Esophagus squamous epithelium (tissue), 5 donors: Measurements from ENCODE around the gene SLC25A11. TPM values are rescaled to one million over a fixed set of nuclear protein-coding genes. Genes with fewer than 3 reads are reported as not detected.
"Not testable (repeated sequence)": the region's sequence is repeated elsewhere in the genome, so short reads cannot be mapped to it uniquely, and the experiment has no call there.

Experiments
- DNase-seq: peaks from one replicate; lab custom pipeline; 2025; lab: John Stamatoyannopoulos, UW
- H3K27ac ChIP-seq, 4 donors: fragments of 200-600 bp; sonication (generic); one replicate each; pipeline ENCODE4 v1.5.1; 2016 to 2019; ENCODE audit warnings: mild to moderate bottlenecking in 1 of 4
- H3K27me3 ChIP-seq, 4 donors: fragments of 200-600 bp; sonication (generic); 1 replicate in 3 of 4; 2 replicates in 1 of 4; pipeline versions ENCODE4 v1.5.1 to v1.6.0; 2017 to 2021; ENCODE audit warnings: antibody characterized with exemption in 1 of 4
- H3K36me3 ChIP-seq, 3 donors: fragments of 200-600 bp; sonication (generic); one replicate each; pipeline ENCODE4 v1.5.1; 2016 to 2019
- H3K4me1 ChIP-seq, 3 donors: fragments of 200-600 bp; sonication (generic); one replicate each; pipeline ENCODE4 v1.5.1; 2017 to 2019
- H3K4me3 ChIP-seq, 4 donors: fragments of 200-600 bp; sonication (generic); 1 replicate in 3 of 4; 2 replicates in 1 of 4; pipeline ENCODE4 v1.5.1; 2016 to 2019; ENCODE audit warnings: mild to moderate bottlenecking in 2 of 4, moderate library complexity in 1 of 4
- H3K9me3 ChIP-seq, 3 donors: fragments of 200-600 bp; sonication (generic); one replicate each; pipeline ENCODE4 v1.5.1; 2016 to 2019
- POLR2A ChIP-seq, 4 donors: fragments of 450-650 bp; IDR thresholded peaks; one replicate each; pipeline ENCODE4 v1.6.1; 2017; ENCODE audit warnings: antibody characterized with exemption in 4 of 4, mild to moderate bottlenecking in 4 of 4, moderate library complexity in 3 of 4
- WGBS, 2 donors: methylation state at CpG; one replicate each; pipeline ENCODE4 v1.1.5; 2018; 5-methylcytosine and 5-hydroxymethylcytosine counted together
- intact Hi-C: fragments of 100-400 bp; cut with DNase I; formaldehyde crosslinking; loops from one replicate; pipeline ENCODE4 v1.15.0; 2022
- total RNA-seq, 4 donors: library from RNA; depleted of rRNA; stranded (reverse); fragments of >200 nt; gene quantifications; one replicate each; pipeline ENCODE4 v1.1.0, GENCODE V29; 2016
- TF ChIP-seq, protein P1 (sequence below), 6 experiments: fragments of 450-650 bp in 4 of 6; fragments of 200-600 bp in 2 of 6; sonication (generic) in 2 of 6; IDR thresholded peaks; one replicate each; pipeline ENCODE4 v1.5.1; 2016 to 2019; ENCODE audit warnings: antibody characterized with exemption in 6 of 6, mild to moderate bottlenecking in 4 of 6, moderate library complexity in 4 of 6
- donor health status: DM: yes; HTN: yes; CAD: no.

Gene SLC25A11
- total RNA-seq, 4 donors from 2014 or later, result 29.3 to 54.2 (median 42.2) TPM

DNA sequence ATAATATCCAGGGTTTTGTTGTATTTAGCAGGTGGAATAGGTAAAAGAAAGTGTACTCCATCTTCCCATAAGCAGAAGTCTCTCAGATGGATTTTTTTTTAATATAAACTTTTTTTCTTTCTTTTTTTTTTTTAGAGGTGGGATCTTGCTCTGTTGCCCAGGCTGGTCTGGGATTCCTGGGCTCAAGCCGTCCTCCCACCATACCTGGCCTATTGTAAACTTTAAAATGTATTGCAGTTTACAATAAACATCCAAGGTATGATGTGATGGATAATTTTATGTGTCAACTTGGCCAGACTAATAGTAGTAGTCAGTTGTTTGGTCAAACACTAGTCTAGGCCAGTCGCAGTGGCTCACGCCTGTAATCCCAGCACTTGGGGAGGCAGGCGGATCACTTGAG, 18.5 kb downstream of the SLC25A11 start:
- TF ChIP-seq, protein P1, sequence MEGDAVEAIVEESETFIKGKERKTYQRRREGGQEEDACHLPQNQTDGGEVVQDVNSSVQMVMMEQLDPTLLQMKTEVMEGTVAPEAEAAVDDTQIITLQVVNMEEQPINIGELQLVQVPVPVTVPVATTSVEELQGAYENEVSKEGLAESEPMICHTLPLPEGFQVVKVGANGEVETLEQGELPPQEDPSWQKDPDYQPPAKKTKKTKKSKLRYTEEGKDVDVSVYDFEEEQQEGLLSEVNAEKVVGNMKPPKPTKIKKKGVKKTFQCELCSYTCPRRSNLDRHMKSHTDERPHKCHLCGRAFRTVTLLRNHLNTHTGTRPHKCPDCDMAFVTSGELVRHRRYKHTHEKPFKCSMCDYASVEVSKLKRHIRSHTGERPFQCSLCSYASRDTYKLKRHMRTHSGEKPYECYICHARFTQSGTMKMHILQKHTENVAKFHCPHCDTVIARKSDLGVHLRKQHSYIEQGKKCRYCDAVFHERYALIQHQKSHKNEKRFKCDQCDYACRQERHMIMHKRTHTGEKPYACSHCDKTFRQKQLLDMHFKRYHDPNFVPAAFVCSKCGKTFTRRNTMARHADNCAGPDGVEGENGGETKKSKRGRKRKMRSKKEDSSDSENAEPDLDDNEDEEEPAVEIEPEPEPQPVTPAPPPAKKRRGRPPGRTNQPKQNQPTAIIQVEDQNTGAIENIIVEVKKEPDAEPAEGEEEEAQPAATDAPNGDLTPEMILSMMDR (IDR thresholded peaks at IDR 0.05), result no peak
- no peaks in the 10 kb centered on the region for H3K36me3 ChIP-seq
- WGBS, 2 donors, result 73 to 86% methylated on average over 1 to 2 of the region's 4 CpGs
- no peaks in the 10 kb centered on the region for H3K27me3 ChIP-seq
- no peak overlapping the region for H3K4me3 ChIP-seq
- intact Hi-C loops, result no loop called here
- no peak overlapping the region for H3K27ac ChIP-seq
- H3K4me1 ChIP-seq, result peaks cover 0 to 7% (median 0%) of the 10 kb centered on the region in 3 donors
- DNase-seq, result no peak
- H3K9me3 ChIP-seq, result no peaks in the 10 kb centered on the region

DNA sequence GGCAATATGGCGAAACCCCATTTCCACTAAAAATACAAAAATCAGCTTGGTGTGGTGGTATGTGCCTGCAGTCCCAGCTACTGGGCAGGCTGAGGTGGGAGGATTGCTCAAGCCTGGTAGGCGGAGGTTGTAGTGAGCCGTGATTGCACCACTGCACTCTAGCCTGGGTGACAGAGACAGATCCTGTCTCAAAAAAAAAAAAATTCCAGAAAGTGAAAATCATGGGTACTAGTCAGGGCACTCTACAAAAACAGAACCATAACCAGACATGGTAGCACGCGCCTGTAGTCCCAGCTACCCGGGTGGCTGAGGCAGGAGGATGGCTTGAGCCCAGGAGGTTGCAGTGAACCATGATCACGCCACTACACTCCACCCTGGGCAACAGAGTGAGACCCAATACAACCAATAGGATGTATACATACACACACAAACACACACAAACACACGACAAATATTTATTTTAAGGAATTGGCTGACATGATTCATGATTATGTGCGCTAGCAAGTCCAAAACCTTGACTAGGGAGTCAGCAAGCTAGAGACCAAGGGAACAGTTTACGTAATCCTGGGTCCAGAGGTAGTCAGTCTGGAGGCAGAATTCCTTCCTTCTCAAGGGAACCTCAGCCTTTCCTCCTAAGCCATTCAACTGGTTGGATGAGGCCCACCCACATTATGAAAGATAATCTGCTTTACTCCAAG, 19.3 kb downstream of the SLC25A11 start:
- Histone ChIP-seq H3K36me3 (no peaks in the 10 kb centered on the region), H3K9me3 (no peaks in the 10 kb centered on the region), H3K27ac (peak overlapping the region in 1 of 4 donors; percentile 29), H3K27me3 (no peaks in the 10 kb centered on the region), H3K4me3 (no peak overlapping the region), H3K4me1 (peaks cover 0 to 7% (median 0%) of the 10 kb centered on the region in 3 donors)
- WGBS, 2 donors, result 50 to 66% methylated on average over 10 of the region's 10 CpGs
- no peak for DNase-seq
- intact Hi-C loops, result no loop called here
- TF ChIP-seq, protein P1 (IDR thresholded peaks at IDR 0.05), result no peak
- TF ChIP-seq POLR2A (IDR thresholded peaks at IDR 0.05), result no peak

DNA sequence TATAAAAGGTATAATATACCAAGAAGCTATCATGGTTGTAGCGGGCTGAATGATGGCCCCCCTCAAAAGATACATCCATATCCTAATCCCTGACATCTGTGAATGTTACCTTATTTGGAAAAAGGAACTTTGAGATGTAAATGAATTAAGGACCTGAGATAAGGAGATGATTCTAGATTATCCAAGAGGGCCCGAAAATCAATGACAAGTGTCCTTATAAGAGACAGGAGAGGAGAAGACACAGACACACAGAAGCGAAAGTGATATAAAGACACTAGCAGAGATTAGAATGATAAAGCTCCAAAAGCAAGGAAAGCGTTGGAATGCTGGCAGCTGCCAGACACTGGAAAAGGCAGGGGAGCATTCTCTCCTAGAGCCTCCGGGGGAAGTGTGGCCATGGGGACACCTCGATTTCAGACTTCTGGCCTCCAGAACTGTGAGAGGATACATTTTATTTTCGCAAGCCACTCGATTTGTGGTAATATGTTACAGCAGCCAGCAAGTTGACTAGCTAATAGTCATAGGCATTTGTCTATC, 20.3 kb downstream of the SLC25A11 start:
- intact Hi-C loops, result no loop called here
- peaks cover 0 to 7% (median 0%) of the 10 kb centered on the region in 3 donors for H3K4me1 ChIP-seq
- WGBS, 2 donors, result 67 to 75% methylated on average over 8 of the region's 8 CpGs
- H3K4me3 ChIP-seq, result no peak overlapping the region
- no peaks in the 10 kb centered on the region for H3K9me3 ChIP-seq
- no peak for DNase-seq
- H3K27ac ChIP-seq, result no peak overlapping the region
- H3K36me3 ChIP-seq, result no peaks in the 10 kb centered on the region
- no peaks in the 10 kb centered on the region for H3K27me3 ChIP-seq
- TF ChIP-seq, protein P1 (IDR thresholded peaks at IDR 0.05), result no peak

DNA sequence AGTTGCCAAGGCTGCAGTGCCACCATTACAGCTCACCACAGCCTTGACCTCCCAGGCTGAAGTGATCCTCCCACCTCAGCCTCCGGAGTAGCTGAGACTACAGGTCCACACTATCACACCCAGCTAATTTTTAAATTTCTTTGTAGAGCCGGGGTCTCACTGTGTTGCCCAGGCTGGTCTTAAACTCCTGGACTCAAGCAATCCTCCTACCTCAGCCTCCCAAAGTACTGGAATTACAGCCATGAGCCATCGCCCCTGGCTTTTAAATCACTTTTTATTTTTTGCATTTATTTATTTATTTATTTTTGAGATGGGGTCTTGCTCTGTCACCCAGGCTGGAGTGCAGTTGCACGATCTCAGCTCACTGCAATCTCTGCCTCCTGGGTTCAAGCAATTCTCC, 25.3 kb downstream of the SLC25A11 start:
- H3K4me3 ChIP-seq, H3K9me3 ChIP-seq, H3K4me1 ChIP-seq, H3K27ac ChIP-seq, DNase-seq, intact Hi-C loops, H3K36me3 ChIP-seq, H3K27me3 ChIP-seq: not testable (repeated sequence)
- 89 to 91% methylated on average over 4 of the region's 4 CpGs for WGBS, 2 donors

DNA sequence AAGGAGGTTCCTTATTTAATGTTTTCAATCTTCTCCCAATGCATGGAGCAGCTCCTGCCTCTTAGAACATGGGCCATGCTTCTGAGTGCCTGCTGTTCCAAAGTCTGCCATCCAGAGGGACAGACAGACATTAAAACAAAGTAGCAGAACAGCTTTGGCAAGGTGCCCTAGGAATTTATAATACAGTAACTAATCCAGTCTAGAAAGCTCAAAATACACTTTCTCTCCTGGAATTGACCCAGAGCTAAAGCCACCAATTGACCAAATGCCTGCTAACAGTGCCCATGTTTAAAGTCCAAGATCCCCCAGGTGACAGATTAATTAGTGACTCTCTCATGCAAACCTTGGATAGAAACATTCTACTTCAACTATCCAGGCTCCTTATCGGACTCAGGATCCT, 25.9 kb downstream of the SLC25A11 start:
- H3K27me3 ChIP-seq, result no peaks in the 10 kb centered on the region
- TF ChIP-seq POLR2A (IDR thresholded peaks at IDR 0.05), result no peak
- TF ChIP-seq, protein P1 (IDR thresholded peaks at IDR 0.05), result peak in 1 of 6 experiments; percentile 10
- 73 to 81% methylated on average over 1 of the region's 1 CpG for WGBS, 2 donors
- H3K4me1 ChIP-seq, result peaks cover 1 to 13% (median 8%) of the 10 kb centered on the region in 3 donors
- no peaks in the 10 kb centered on the region for H3K9me3 ChIP-seq
- DNase-seq, result no peak
- no peaks in the 10 kb centered on the region for H3K36me3 ChIP-seq
- no peak overlapping the region for H3K27ac ChIP-seq
- intact Hi-C loops, result no loop called here
- no peak overlapping the region for H3K4me3 ChIP-seq
